Stimulated activated CD4-positive, alpha-beta T cell treated with anti-CD3 and anti-CD28 coated beads, Interleukin-2, amount 100 ng/mL, for 24 hours (primary cell): ENCODE data around the gene DALRD3.

Experiments
- DNase-seq, 2 donors: peaks; one replicate each; pipeline ENCODE4 v3.0.0-alpha.2; 2020

The DALRD3 gene

GRCh38 chr3:48974076-48974864 is 44.1 kb downstream of the DALRD3 start:
- no peak for DNase-seq

GRCh38 chr3:48970586-48970985 is 47.8 kb downstream of the DALRD3 start:
- no peak for DNase-seq

- DNase-seq: peak; percentile 47 to 51
Observed at GRCh38 chr3:48966876-48967361, 51.5 kb downstream of the DALRD3 start.

DNA sequence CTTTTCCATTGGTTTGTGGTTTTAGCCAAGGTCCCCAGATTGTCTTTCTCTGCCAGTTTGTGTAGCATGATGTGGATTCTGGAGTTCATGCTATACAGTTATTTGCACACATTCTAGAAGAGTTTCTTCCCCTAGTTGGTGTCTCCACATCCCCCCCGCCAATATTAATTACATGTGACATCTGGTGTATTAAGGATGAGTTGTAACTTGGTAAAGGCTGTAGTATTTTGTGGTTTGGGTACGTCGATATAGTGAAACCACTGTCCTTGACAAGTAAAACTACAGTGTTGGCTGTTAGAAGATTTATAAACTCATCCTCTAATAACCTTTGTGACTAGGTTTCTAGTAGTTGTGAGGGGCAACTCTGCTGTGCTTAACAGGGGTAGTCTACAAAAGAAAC is 52.0 kb downstream of the DALRD3 start:
- DNase-seq: no peak
